HG03025 (cell line): ENCODE results near the gene RTP5.
"Not testable (repeated sequence)": the region's sequence is repeated elsewhere in the genome, so short reads cannot be mapped to it uniquely, and the experiment has no call there.

Experiments
- ATAC-seq: cut with Tn5 transposase; IDR thresholded peaks from one replicate; pipeline ENCODE4 v1.9.1; 2021; ENCODE audit warnings: mild to moderate bottlenecking, moderate library complexity; ENCODE audit not compliant: unreplicated experiment, low FRiP score

RTP5 gene

DNA sequence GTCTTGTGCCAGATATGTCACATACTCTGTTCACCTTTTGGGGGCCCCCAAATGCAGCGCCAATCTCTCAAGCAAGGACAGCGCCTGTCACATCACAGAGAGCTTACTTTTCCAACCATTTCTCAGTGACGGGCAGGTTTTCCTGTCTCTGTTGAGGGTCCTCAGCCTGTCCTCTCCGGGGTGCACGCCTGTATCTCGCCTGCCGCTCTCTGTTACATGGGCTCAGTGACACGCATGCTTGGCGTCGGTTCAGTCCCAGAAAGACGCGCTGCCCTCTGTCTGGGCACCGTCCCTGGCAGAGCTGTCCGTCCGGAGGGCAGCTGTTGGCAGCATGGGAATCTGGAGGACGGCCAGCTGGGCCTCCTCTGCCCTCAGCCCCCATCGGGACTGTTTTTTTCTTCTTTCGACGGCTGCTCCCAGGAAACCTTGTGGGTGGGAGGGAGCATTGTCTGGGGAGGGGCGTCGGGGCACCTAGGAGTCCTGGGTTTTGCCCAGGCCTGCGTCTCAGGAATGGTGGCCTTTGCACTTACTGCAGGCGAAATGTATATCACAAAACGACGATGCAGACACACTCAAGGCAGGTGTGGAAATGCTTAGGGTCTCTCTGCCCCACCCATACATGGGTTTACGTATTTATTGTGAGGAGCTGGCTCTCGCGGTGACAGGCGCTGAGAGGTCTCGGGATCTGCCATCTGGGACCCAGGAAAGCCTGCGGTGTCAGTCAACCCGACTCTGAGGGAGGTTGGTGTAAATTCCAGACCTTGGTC lies 30.9 kb downstream of the RTP5 start:
- no peak for ATAC-seq

DNA sequence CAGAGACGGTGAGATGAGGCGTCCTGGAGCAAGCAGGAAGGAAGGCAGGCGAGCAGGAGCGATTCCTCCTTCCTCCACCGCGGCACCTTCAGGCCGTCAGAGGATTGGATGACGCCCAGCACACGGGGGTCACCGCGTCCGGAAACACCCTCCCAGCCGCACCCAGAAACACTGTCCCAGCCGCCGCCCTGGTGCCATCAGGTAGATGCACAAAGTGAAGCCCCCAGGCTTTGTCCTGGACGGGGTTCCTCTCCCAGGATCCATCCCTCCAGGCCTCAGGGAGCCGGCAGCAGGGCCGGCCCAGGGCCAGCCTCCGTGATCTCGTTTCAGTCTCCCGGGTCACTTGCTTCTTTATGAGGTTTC lies 31.5 kb downstream of the RTP5 start:
- ATAC-seq, result no peak

DNA sequence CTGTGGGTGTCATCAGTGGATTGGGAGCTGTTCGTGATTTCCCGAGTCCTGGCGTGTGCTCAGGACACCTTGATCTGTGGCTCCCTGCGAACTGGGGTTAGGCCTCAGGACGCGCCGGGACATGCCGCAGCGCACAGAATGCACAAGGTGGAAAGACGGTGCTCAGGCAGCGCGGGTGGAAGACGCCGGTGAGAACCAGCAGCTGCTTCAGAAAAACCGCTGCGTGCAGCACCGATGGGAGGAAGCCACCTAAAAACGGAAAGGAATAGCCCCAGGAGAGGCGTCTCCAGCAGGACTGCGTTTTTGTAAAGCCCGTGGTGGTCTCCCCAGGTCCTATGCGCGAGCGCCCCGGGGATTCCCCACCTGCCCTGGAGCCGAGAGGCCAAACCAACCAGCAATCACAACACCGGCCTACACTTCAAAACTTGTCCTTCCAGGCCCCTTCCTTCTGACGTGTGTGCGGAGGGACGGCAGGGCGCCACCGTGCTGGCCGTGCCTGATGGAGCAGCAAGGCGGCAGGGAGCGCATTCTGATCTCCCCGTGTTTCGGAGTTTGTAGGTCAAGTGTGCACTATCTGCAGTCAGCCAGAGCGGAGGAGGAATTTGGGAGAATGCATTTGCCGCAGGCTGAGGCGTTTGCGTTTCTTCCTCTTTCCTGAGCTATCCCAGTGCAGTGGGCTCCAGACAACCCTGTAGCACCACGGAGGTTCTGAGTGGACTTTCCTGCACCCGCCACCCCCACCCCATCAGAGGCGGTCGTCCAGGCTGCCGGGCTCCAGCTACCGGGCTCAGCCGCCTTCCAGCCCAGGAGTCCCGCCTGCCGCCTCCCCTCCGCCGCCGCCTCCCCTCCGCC lies 32.2 kb downstream of the RTP5 start:
- no peak for ATAC-seq

DNA sequence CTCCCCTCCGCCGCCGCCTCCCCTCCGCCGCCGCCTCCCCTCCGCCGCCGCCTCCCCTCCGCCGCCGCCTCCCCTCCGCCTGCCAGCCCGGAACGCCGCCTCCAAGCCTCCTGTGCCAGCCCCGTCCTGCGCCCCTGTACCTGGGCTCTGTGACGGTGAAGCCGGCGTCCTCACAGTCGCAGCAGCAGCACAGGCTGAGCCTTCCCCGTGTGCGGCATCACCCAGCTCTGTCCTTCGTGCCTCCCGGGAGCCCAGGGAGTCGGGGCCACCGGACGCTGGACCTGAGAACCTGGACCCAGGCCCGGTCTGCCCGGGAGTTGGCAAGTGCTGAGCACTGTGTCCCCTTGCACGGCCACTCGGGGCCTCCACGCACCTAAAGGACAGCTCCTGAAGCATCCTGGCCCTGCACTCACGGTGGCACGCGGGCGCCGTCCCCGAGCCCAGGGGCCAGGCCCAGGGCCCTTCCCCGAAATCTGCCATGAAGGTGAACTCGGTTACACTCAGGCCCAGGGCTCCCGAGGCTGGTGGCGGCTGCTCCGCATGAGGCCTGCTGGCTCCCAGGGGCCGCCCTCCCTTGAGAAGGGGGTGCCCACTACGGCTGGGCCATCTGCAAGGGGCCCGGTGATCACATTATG lies 32.9 kb downstream of the RTP5 start:
- no peak for ATAC-seq

DNA sequence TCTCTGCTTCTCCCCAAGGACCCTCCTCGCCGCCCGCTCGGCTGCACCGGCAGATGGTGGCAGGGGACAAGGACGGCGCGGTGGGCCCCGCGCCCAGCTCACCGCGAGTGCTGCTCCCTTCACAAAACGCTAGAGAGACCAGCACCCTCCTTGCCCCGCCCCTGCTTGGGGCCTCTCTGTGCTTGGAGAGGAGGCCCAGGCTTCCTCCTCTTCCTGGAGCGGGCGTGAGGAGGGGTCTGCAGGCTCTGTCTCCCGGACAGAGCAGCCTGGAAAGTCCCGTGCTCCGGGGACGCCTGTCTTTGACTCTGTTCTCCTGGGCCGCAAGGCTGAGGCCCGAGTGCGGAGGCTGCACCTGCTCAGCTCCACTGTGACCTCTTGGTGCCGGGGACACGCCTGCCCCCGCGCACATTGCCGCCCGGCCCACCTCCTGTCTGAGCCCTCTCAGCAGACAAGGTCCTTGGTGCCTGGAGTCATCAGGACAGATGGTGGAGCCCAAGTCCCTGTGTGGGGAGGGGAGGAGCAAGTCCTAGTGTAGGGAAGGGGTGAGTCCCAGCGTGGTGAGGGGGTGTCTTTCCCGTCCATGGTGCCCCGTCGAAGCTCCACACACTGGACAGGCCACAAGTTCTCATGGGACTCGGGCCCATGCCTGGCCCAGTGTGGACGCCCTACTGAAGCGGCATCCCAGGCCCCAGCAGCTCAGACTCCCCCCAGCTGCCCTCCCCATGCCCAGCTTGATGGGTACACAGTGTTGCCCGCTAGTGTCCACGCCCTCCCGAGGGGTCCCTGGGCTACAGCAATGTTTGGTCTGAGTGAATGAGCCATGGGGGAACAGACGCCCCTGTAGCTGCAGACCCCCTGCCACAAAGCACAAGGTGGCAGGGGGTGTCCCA lies 33.8 kb downstream of the RTP5 start:
- no peak for ATAC-seq

DNA sequence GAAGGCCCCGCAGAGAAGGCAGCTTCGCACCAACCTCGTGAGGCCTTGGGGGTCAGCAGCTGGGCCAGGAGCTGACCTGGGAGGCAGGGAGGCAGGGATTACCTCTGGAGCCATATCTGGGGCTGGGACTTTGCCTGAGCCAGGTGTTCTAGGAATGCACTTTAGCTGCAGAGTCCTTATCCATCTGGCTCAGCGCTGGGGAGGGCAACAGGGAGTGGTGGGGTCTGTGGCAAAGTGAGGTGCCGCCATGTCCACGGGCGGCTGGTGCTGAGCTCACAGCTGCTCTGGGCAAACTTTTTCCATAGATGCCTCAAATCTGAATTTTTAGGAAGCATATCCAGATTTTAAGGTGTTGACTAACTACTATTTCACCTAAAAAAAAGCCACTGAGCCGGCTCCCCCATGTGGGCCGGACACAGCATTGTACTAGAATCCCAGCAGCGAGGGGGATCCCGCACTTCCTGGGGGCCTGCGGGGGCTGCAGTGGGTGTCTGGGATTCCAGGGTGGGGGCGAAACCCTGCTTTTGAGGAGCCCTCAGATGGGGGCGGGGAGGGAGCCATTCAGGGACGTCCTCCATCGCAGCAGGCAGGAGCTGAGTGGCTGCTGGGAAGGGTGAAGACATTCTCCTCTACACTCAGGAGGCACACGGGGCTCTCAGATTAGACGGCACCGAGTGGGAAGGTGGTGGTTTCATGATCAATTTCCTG lies 34.6 kb downstream of the RTP5 start:
- no peak for ATAC-seq

DNA sequence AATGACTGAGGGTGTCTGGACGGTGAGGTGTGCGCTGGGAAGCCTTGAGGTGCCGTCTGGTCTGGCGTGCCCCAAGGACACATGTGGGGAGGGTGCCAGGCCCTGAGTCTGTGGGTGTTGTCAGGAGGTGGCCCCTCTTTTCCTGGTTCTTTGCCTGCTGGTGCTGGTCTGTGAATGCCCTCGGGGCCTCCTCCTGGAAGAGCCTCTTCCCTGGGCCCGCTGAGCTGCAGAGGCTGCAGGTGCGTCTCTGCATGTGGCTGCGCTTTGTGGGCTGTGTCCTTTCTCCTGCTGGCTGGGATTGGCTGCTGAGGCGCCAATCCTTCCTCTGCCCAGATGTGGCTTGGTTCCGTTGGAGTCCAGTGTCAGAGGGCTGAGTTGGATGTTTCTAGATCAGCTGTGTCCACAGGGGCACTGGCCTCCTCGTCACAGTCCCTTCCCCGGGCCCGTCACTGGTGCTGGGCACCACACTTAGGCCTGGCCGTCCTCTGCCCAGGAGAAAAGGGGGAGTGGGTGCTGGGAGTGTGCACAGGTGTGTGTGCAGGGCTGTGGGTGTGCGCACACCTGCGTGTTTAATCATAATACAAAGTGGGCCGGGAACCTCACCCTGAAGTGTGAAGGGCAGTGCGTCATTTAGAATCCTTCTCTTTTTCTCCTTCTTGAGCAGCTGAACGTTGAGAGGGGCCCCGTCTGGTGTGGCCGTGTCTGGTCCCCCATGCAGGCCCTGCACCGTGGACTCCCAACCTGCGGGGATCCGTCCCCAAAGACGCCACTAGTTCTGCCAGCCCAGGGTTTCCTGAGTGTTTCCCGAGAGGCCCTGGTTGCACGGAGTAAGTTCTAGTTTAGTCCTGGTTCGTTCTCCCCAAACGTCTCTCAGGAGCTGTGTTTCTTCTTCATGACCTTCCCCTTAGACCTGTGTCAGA lies 35.5 kb downstream of the RTP5 start:
- no peak for ATAC-seq

DNA sequence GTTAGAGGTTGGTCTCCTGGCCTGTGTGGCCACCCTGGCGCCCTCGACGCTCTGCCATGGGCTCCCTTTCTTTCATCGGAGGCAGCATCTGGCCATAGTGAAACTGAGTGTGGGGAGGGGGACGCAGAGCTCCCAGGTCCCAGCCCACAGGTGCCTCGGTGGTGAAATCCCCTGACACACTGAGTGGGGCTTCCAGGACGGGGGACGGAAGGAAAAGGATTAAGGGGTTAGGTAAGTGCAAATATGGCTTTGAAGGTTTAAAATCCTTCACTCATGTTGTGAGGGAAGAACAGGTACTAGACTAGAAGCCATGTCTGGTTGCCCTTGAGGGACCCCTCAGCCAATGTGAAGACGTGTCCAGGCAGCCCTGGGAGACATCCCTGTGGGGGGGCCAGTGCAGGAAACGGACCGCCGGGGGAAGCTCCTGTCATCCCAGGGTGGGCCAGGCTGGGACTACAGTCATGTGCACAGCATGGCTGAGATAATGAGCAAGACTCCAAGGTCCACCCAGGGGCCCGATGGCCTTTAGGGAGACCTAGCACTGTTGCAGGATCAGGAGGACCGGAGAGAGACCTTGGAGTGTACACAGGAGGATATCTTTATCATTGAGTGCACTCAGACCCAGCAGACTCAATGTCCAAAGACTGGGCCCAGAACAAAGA lies 36.3 kb downstream of the RTP5 start:
- no peak for ATAC-seq

DNA sequence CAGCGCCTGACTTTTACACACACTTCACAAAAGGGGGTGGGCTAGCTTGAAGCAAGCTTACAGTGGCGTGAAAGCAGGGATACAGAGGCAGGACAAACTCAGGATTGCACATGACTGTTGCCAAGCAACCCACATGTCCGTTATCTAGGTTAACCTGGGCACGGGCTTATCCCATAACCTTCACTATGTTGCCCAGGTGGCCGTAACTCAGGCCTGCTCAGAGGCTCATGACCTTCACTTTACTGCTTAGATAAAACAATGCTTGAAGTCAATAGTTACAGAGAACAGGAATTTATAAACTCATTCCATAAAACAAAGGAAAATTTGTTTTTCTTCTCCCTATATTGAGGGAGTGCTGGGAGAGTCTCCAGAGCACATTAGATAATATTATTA lies 36.8 kb downstream of the RTP5 start:
- ATAC-seq, result not testable (repeated sequence)

DNA sequence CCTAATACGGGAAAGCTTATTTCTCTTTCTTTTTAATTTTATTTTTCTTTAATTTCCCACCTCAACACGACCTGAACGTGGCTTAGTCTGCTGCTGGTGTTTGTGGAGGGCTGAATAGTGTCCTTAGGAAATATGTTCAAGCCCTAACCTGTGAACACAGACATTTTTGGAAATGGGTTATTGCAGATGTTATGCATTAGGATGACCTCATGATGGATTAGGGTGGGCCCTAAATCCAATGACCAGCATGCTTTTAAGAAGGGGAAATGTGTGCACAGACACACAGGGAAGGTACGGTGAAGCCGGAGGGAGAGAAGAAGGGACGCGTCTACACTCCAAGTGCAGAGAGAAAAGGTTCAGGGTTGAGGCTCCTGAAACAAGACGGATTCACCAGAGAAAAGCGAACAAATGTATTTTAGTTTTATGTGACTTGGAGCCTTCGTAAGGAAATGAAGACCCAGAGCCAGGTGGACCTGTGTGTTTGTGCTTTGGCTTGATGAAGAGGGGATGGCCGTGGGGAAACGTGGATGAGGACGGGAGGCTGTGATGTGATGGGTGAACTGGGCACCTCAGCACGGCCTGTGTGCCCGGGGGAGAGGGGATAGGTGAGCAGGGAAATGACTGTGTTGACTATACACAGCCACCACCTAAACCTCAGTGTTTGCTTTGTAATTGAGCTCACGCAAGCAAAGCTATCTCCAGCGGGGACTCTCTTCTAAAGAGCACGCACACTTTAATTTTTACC lies 37.5 kb downstream of the RTP5 start:
- no peak for ATAC-seq

DNA sequence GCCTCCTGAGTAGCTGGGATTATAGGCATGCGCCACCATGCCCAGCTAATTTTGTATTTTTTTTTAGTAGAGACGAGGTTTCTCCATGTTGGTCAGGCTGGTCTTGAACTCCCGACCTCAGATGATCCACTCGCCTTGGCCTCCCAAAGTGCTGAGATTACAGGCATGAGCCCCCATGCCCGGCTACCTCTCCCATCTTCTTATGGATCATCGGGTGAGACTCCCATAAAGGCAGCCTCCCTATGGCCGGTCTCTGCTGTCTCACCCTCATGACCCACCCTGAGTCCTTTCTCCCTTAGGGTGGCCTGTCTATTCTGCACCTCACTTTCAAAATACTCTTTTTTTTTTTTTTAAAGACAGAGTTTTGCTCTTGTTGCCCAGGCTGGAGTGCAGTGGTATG lies 38.3 kb downstream of the RTP5 start:
- not testable (repeated sequence) for ATAC-seq

DNA sequence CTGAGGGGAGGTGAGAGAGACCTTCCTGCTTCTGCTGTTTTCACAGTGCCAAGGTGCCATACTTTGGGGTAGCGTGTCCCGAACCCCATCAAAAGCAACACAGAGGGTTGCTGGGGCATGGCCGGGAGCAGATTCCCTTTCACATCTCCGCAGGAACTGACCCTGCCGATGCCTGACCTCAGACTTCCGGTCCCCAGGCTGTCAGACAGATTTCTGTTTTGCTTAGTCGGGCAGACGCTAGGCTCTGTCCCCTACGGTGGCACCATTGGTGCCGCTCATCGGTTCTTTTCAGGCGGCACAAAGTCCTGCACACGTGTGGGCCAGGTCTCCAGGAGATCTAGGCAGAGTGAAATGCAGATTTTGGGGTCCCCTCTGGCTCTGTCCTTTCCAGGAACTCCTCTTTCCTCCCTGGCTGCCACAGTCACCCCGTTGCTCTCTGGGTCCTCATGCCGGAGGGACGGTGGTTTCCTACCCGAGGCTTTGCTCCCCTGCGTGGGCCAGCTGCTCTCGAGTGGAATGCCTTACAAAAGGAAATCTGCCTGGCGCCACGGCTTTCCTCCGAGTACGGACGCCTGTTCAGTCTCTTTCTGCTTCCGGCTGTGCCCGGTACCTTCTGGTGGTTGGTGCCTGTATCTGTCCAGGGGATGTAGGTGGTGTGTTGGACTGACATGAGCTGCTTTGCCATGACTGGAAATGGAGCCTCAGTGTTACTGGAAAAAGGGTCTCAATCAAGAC lies 39.3 kb downstream of the RTP5 start:
- ATAC-seq, result no peak

DNA sequence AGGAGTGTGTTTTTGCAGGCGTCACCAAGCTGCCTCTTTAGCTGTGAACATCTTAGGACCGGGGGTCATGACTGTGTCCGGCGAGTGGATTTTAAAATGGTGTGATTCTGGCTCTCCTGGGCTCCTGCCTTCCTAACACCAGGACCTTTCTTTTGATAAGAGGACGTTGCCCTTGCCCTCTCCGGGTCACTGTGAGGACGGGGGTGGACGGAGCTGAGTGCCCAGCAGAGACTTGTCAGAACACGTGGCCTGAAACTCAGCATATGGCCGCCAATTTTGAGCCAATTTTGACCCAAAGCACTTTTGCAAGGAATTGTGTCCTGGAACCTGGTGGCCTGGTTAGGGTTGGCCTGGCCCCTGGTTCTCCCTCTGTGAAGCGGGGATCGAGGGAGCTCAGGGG lies 40.2 kb downstream of the RTP5 start:
- no peak for ATAC-seq

DNA sequence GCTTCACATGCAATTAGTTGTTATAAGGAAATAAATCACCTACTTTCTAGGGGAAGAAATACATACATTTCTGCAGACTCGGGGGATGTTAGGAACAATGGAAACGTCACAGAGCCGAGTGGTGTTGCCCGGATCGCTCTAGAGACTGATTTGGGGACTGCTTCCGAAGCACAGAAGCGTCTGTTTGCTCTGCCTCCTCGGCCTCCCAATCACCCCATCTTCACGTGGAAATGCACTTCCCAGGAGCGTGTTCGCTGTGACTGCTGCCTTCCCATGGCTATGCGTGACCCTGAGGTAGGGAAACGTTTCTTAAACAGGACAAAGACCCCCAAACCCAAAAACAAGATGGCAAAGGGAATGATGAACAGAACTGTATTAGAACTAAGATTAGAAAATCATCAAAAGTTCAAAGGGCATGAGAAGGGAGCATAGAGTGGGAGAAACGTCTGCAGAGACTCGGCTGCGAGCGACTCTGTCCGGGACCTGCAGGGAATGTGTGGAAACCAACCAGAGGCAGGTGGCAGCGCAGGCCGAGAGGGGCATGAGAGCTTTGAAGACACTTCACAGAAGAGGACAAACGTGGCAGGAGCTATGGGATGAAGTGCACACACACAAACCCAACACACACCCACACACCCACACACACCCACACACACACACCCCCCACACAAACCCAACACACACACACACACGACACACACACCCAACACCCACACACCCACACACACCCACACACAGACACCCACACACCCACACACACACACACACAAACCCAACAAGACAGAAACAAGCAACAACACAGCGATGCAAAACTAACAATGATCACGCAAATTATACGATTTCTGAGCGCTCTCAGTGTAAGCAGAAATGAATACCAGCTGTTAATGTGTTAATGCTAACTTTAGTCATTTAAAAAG lies 41.3 kb downstream of the RTP5 start:
- no peak for ATAC-seq

DNA sequence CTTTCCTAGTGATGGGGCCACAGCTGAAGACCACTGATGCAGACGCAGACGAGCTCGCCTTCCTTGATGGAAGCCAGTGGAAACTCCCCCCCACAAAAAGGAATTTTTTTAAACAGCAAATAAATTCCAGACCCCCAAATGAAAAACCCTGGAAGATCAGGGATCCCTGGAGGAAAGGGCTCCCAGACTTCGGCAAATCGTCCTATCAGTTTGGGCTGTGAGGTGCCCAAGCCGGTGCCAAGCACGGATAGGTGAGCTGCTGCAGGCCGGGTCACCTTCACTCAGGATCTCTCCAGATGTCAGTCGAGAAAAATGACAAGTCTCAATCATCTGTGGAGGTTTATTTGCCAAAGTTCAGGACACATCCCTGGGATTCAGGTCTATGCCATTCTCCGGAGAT lies 42.0 kb downstream of the RTP5 start:
- no peak for ATAC-seq

DNA sequence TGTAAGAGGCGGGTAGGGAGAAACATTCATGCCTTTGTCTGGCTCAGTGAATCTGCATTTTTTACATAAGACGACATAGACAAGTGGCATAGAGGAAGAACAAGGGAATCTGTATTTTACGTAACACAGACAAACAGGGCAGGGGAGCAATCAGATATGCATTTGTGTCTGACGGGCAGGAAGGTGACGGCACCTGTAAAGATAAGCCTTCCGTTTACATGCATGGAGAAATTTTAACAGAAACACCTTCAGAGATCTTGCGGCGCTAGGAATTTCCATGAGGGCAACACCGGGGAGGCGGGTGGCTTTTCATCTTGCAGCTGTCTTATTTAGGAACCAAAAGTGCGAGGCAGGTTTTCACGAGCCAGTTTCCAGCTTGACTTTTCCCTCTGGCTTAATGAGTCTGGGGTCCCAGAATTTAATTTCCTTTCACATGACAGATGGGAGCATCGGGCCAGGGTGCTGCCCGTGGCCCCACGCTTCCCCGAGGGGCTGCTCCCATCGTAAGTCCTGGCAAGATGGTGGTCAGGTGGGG lies 42.6 kb downstream of the RTP5 start:
- ATAC-seq, result no peak
